Measurements from ENCODE around the gene TMEM91. TPM values are rescaled to one million over a fixed set of nuclear protein-coding genes. Genes with fewer than 3 reads are reported as not detected.

TMEM91 gene
- total and polyA plus RNA-seq, 9 of the 15 experiments (the other 6 are each of a cell fraction or from before 2014, with no cell fraction given): 1.2 to 5.2 (median 2.7) TPM

GRCh38 chr19:41327076-41327575, 49.2 kb upstream of the TMEM91 start (continued):
- TF ChIP-seq ZNF518B (CRISPR knock-in tag; IDR thresholded peaks at IDR 0.05) (no peak), GATA2 (CRISPR knock-in tag; IDR thresholded peaks at IDR 0.05) (no peak), CTBP1 (IDR thresholded peaks at IDR 0.05; ENCODE audit: borderline replicate concordance) (no peak), CBX2 (IDR thresholded peaks at IDR 0.05; ENCODE audit: insufficient read depth, low read length, poor library complexity, severe bottlenecking) (no peak)

- POLR2A ChIA-PET: interaction anchor here (0.6 to 1.3 kb wide), 3 partner anchors 64 to 286 kb away, joined by 3 to 4 read pairs (median 3); no protein-coding TSS in a partner anchor
- Histone ChIP-seq H2AFZ (ENCODE audit: low read depth, low read length) (no peak overlapping the region), H3K9me3 (replicated peaks; ENCODE audit: control insufficient read depth, insufficient read depth, low read depth, low read length) (no peaks in the 10 kb centered on the region), H3K4me1 (replicated peaks in 1 of 2; ENCODE audit: control insufficient read depth in 2 of 2, insufficient read depth in 2 of 2, low read length in 2 of 2) (peaks cover 52 to 65% of the 10 kb centered on the region in 2 experiments), H3K27ac (ENCODE audit: extremely low read depth, low read depth, low read length) (peak overlapping the region; percentile 55; the same call in 2 of the 3 replicates), H3K79me2 (ENCODE audit: control insufficient read depth, insufficient read depth, low read length) (peaks cover 45% of the 10 kb centered on the region), H3K9me1 (ENCODE audit: control insufficient read depth, insufficient read depth, low read length) (peaks cover 5% of the 10 kb centered on the region), H3K4me2 (ENCODE audit: insufficient read depth, low read length) (no peak overlapping the region), H4K20me1 (replicated peaks; ENCODE audit: control insufficient read depth, insufficient read depth, low read length) (peaks cover 3% of the 10 kb centered on the region), H3K9ac (ENCODE audit: insufficient read depth in 1 of 2, low read depth in 2 of 2, low read length in 2 of 2) (peak overlapping the region in 1 of 2 experiments; percentile 50; a peak in 1 of 4 replicates), H3K36me3 (ENCODE audit: control insufficient read depth, insufficient read depth, low read length) (peaks cover 75% of the 10 kb centered on the region), H3K4me3 (no peak overlapping the region), H3K27me3 (ENCODE audit: control insufficient read depth in 2 of 2, insufficient read depth in 2 of 2, low read length in 2 of 2) (no peaks in the 10 kb centered on the region)
- ATAC-seq (no peak), FAIRE-seq (no peak), DNase-seq (ENCODE audit: extremely low read depth in 1 of 4, low spot score in 3 of 4) (peak in 2 of 4 experiments; percentile 30 to 40)
- 80% methylated on average over 16 of the region's 33 CpGs for WGBS (ENCODE audit: insufficient coverage, low coverage, missing lambda C conversion rate)
- intact Hi-C loops (cut with micrococcal nuclease) (loop anchor here (10.0 kb wide), 1 partner anchor 237 kb away; no protein-coding TSS in a partner anchor), in situ Hi-C loops (cut with MboI) (no loop called here)
- no TSS peak for BruUV-seq (replicated peaks)
- CTCF ChIA-PET (ENCODE audit: low intra/inter-chr PET ratio): interaction anchor here (0.6 kb wide), 1 partner anchor 123 kb away, joined by 4 read pairs; no protein-coding TSS in a partner anchor
- TF ChIP-seq VEZF1 (CRISPR knock-in tag; IDR thresholded peaks at IDR 0.05): peak; percentile 68; the same call in 1 of the 2 replicates
- 0 out of 2 replicates have a peak, but pooled peaks have one; percentile 30 for TF ChIP-seq THRB (CRISPR knock-in tag; conservative IDR thresholded peaks at IDR 0.05)
These were observed 48.7 kb upstream of the TMEM91 start for GRCh38 chr19:41327576-41328156.

Data from K562 (cell line).